ENCODE data around the gene TRPV6.

TRPV6 gene

DNA sequence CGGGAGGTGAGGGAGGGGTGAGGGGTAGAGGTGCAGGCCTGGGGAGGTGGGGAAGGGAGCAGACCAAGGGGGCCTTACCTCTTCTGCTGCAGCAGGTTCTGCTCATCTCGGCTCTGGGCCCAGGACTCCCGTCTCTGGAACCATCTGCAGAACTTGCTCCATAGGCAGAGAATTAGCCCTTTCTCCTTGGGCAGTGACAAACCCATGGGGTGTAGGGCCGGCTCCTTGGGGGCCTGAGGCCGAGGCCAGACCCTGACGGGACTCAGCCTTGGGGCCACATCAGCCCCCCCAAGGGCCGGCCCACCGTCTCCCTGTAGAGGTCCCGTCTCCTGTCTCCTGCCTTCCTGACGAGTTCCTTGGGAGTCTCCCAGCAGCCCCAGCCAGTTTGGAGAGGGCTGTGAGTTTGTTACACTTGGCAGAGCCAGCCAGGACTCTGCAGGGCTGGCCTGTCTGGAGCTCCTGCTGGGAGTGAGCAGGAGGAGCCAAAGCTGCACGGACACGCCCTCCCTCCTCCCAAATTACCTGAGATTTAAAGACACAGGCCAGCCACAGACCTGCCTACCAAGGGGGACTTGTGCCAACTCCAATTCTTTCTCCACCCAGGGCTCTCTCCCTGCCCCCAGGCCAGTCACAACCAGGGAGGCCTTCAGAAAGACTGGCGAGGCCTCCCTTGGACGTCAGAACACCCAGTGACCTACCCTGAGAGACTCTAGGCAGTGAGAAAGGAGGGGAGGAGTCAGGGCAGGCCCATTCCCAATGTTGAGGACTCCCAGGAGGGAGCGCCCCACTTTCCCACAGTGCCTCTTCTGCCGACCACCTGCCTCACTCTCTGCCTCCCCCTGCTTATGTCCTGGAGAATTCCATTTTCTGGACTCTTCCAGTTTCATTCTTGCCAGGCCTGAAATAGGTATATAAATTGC is at the start of gene TRPV6:
TSS of gene TRPV6 (minus strand) at position 435 of the 920 bp plus-strand sequence.
- Mint-ChIP-seq H3K9me3 (no peaks in the 10 kb centered on the region), H3K27me3 (no peaks in the 10 kb centered on the region), H3K27ac (no peak within 1 kb of the TSS), H3K4me3 (no peak within 1 kb of the TSS), H3K36me3 (ENCODE audit: low read depth) (no peaks in the 10 kb centered on the region), H3K4me1 (no peaks in the 10 kb centered on the region)
- ATAC-seq (no peak), DNase-seq (no peak)

DNA sequence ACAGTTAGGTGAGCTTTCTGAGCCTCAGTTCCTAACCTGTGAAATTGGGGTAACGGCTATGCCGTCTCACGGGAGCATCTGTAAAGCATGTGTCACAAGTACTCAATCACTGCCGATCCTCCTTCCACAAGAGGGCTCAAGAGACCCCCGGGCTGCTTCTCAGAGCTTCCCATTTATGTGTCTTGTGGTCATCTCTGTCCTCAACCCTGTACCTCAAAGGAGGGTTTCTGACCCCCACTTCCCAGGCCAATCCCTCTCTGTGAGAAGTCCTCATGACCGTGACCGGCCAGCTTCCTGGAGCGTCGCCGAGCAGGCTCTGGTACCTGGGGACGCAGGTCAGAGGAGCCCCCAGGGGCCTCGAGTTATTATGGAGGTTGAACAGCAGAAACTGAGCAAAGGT is 48.5 kb upstream of the TRPV6 start:
- no peak overlapping the region for H3K27ac Mint-ChIP-seq
- H3K4me1 Mint-ChIP-seq = no peaks in the 10 kb centered on the region
- no peaks in the 10 kb centered on the region for H3K36me3 Mint-ChIP-seq (ENCODE audit: low read depth)
- H3K27me3 Mint-ChIP-seq = peaks cover 4% of the 10 kb centered on the region
- ATAC-seq (no peak), DNase-seq (no peak)
- no peaks in the 10 kb centered on the region for H3K9me3 Mint-ChIP-seq
- H3K4me3 Mint-ChIP-seq = no peak overlapping the region

DNA sequence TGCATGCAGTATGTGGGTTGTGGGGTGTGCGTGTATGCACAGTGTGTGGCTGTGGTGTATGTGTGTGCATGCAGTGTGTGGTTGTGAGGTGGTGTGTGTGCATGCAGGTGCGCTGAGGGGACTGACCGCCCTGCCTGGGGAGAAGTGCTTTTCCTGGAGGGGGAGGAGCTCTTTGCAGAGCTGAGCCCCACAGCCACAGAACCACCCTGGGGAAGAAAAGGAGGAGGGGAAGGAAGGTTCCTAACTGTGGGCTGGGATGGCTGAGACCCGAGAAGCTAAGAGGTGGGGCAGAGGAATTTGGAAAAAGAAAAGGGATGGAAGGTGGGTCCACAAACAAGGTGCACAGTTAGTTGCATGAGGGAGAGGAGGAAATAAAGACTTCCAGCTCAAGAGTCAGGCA is 48.1 kb upstream of the TRPV6 start, which contains the start of gene TRPV5:
TSS of gene TRPV5 (minus strand) at position 123 of the 400 bp plus-strand sequence. CDS start 287 bp downstream, outside the sequence.
- DNase-seq = no peak
- H3K27ac Mint-ChIP-seq = no peak within 1 kb of the TSS
- no peaks in the 10 kb centered on the region for H3K9me3 Mint-ChIP-seq
- no peaks in the 10 kb centered on the region for H3K36me3 Mint-ChIP-seq (ENCODE audit: low read depth)
- peaks cover 4% of the 10 kb centered on the region for H3K27me3 Mint-ChIP-seq
- ATAC-seq = no peak
- no peaks in the 10 kb centered on the region for H3K4me1 Mint-ChIP-seq
- no peak within 1 kb of the TSS for H3K4me3 Mint-ChIP-seq

DNA sequence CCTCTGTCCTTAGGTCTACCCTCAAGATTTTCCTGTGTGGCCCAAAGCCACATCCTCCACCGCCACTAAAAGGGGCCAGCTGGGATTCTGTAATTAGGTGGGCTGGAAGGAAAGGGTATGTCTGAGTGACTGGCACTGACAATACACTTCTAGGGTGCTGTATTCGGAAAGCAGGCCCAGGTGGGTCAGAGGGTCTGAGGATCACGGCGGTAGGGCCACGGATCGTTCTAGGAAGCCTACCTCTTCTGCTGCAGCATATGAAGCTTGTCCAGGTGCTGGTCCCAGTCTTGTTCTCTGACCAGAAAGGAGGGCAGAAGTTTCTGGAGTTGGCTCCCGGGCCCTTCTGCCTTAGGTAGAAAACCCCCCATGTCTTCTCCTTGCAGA is 47.5 kb upstream of the TRPV6 start:
- ATAC-seq (no peak), DNase-seq (no peak)
- Mint-ChIP-seq H3K9me3 (no peaks in the 10 kb centered on the region), H3K36me3 (ENCODE audit: low read depth) (no peaks in the 10 kb centered on the region), H3K4me1 (no peaks in the 10 kb centered on the region), H3K27ac (no peak overlapping the region), H3K4me3 (no peak overlapping the region), H3K27me3 (peaks cover 4% of the 10 kb centered on the region)

DNA sequence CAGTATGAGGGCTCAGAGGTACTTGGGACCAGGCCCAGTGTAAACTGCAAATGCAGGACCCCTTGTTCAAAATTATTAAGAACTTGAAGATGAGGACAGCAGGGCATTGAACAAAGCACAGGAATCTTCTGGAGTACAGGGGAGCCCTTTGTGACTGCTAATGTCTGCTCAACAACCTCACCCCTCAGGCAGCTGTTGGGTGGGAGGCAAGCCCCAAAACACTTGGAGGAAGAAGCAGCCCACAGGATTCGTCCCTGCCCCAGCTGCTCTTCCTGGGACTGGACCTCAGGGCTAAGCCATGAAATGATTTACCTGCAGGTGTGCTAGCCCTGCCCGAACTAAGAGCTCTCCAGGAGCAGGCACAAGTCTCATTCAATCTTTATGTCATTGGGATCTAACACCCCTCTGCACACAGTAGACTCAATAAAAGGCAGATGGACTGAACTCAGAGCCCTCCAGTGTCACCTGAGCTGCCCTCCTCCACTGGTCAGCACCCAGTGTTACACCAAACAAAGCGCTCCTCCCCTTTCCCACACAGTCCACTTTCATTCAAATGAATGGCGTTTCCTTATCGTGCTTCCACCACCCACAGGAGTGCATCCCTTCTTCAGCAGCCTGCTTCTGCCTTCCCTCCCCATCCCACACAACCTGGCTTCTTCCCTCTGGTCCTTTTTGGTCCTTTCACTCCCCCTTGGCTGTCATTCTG is 47.0 kb upstream of the TRPV6 start:
- Mint-ChIP-seq H3K4me3 (no peak overlapping the region), H3K9me3 (no peaks in the 10 kb centered on the region), H3K4me1 (no peaks in the 10 kb centered on the region), H3K36me3 (ENCODE audit: low read depth) (no peaks in the 10 kb centered on the region), H3K27ac (no peak overlapping the region), H3K27me3 (peaks cover 4% of the 10 kb centered on the region)
- no peak for DNase-seq
- ATAC-seq = no peak

DNA sequence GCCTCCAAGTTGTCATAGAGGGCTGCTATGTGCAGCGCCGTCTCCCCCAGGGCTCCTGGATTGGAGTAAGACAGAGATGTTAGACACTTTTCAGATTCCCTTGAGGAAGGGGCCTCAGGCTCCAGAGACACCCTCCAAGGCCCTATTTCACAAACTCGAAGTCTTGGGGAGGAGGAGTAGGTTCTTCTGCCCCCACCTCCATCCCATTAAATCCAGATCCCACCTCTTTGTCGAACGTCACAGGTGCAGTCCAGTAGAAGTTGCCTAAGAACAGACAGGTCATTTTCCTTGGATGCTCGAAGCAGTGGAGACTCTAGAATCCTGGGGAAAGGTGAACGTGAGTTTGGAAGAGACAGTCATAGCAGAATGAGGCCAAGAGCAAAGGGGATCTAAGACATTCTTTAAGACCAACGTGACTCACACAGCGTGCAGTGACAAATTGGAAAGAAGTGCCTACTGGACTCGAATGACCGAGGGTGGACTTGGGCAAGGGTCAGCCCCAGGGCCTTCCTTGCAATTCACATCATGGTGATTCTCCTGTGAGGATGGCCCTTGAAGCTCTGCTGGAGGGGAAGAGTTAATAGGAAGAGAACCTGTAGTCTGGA is 44.7 kb upstream of the TRPV6 start:
- peaks cover 4% of the 10 kb centered on the region for H3K27me3 Mint-ChIP-seq
- H3K36me3 Mint-ChIP-seq (ENCODE audit: low read depth) = no peaks in the 10 kb centered on the region
- no peak overlapping the region for H3K4me3 Mint-ChIP-seq
- ATAC-seq = no peak
- no peaks in the 10 kb centered on the region for H3K9me3 Mint-ChIP-seq
- no peak for DNase-seq
- no peaks in the 10 kb centered on the region for H3K4me1 Mint-ChIP-seq
- no peak overlapping the region for H3K27ac Mint-ChIP-seq

DNA sequence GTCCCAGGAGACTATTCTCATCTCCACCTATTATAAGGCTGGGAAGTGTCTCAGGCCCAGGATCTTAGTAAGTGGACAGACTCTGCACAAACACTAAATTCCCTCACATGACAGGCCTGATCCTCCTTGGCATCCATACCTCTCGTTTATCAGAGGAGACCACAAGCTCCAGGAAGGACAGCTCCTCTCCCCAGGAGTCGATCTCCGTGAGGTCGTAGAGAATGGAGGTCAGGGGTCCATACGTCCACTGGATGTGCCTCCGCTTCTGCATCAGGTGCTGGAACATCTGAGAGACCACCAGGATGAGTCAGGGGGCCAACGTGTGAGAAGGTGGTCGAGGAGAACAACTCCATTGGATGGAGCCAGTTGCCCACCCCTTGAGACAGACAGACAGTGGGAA is 42.4 kb upstream of the TRPV6 start:
- Mint-ChIP-seq H3K4me3 (no peak overlapping the region), H3K27me3 (peaks cover 3% of the 10 kb centered on the region), H3K36me3 (ENCODE audit: low read depth) (no peaks in the 10 kb centered on the region), H3K27ac (no peak overlapping the region), H3K4me1 (no peaks in the 10 kb centered on the region), H3K9me3 (no peaks in the 10 kb centered on the region)
- ATAC-seq (no peak), DNase-seq (no peak)

DNA sequence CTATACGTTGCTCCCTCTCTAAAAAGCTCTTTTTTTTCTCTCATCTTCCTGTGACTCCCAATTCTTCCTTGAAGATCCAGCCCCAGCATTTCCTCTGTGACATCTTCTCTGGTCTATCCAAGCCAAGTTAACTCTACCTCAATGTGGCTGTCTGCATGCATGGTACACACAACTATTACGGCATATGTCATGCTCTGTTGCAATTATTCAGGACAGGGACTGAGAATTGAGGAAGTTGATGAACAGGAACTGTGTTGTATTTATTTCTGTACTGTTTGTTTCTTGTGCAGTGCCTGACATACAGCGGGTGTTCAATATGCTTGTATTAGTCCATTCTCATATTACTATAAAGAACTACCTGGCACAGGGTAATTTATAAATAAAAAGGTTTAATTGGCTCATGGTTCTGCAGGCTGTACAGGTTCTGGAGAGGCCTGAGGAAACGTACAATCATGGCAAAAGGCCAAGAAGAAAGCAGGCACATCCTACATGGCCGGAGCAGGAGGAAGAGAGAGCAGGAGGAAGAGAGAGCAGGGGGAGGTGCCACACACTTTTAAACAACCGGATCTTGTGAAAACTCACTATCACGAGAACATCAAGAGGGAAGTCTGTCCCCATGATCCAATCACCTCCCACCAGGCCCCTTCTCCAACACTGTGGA is 41.7 kb upstream of the TRPV6 start:
- H3K27me3 Mint-ChIP-seq = no peaks in the 10 kb centered on the region
- H3K27ac Mint-ChIP-seq = no peak overlapping the region
- no peaks in the 10 kb centered on the region for H3K36me3 Mint-ChIP-seq (ENCODE audit: low read depth)
- no peaks in the 10 kb centered on the region for H3K4me1 Mint-ChIP-seq
- no peak overlapping the region for H3K4me3 Mint-ChIP-seq
- DNase-seq = no peak
- no peak for ATAC-seq
- no peaks in the 10 kb centered on the region for H3K9me3 Mint-ChIP-seq

DNA sequence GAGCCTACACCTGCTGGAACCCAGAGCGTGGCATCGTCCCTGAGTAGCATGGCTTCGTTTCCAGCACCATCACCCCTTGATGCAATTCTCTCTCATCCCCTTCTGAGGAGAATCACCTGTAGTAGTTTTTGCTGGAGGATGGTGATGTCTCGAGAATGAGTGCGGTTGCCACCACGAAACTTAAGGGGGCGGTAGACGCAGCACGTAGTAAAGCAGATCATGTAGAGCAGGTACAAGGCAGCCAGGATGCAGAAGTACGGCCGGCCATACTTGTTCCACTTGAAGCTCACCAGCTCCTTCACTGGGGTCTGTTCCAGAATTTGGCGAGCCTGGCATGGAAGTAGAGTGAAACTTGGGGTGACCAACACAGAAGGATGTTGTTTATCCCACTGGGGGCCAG is 39.9 kb upstream of the TRPV6 start:
- Mint-ChIP-seq H3K27ac (no peak overlapping the region), H3K9me3 (no peaks in the 10 kb centered on the region), H3K4me3 (no peak overlapping the region), H3K27me3 (no peaks in the 10 kb centered on the region), H3K4me1 (no peaks in the 10 kb centered on the region), H3K36me3 (ENCODE audit: low read depth) (no peaks in the 10 kb centered on the region)
- no peak for DNase-seq
- ATAC-seq = no peak

DNA sequence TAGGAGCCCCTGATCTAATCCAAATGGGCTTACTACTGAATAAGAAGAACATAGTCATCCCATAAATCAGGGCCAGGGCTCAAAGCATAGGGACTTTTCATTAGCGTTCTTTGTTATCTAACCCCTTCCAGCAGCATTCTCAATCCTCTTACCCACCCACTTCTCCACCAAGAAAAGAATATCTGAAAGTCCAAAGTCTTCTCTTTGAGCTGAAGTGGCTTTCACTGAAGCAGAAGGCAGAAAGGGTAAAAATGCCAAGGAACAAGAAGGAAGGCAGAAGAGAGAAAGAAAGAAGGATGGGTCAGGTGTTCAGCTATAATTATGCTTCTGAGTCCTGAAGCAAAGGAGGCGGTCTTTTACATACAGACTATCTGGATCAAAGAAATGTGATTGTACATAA is 37.8 kb upstream of the TRPV6 start:
- ATAC-seq (no peak), DNase-seq (no peak)
- Mint-ChIP-seq H3K4me3 (no peak overlapping the region), H3K4me1 (no peaks in the 10 kb centered on the region), H3K27ac (no peak overlapping the region), H3K36me3 (ENCODE audit: low read depth) (no peaks in the 10 kb centered on the region), H3K27me3 (peaks cover 4% of the 10 kb centered on the region), H3K9me3 (no peaks in the 10 kb centered on the region)

DNA sequence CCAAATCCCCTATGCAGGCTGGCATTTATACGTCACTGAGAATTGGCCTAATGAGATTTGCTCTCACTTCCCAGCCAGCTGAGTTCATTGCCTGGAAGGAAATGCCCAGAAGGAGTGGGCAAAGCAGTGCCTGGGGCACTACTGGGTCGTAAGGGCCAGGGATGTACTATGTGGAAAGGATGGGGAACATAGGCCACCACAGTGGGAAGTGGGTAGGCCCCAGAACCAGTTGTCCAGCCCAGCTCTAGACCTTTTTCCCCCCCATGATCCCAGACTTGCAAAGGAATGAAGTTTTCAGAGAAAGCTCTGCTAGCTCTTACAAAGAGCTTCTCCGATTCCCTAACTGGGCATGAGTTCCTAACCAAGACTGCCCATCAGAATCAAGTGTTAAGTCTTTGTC is 34.1 kb upstream of the TRPV6 start:
- Mint-ChIP-seq H3K27me3 (peaks cover 5% of the 10 kb centered on the region), H3K27ac (no peak overlapping the region), H3K9me3 (no peaks in the 10 kb centered on the region), H3K36me3 (ENCODE audit: low read depth) (no peaks in the 10 kb centered on the region), H3K4me3 (no peak overlapping the region), H3K4me1 (no peaks in the 10 kb centered on the region)
- ATAC-seq (no peak), DNase-seq (no peak)

DNA sequence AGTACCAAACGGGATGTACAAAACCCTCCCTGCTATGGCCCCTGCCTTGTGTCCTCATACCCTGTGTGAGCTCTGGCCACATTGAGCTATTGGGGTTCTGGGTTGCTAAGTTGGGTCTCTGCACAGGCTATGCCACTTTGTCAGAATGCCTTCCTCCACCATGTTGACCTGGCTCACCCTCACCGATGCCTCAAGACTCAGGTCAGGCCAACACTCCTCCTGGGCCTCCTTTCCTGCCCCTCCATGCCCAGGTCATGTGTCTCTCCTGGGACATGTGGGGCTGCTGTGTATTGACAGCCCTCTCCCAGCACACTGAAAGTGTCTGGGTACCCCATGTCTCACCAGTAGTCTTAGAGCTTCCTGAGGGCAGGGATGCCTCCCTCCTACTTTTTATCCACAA is 33.4 kb upstream of the TRPV6 start:
- Mint-ChIP-seq H3K27me3 (peaks cover 7% of the 10 kb centered on the region), H3K4me3 (no peak overlapping the region), H3K9me3 (no peaks in the 10 kb centered on the region), H3K27ac (no peak overlapping the region), H3K4me1 (no peaks in the 10 kb centered on the region), H3K36me3 (ENCODE audit: low read depth) (no peaks in the 10 kb centered on the region)
- ATAC-seq (no peak), DNase-seq (no peak)

DNA sequence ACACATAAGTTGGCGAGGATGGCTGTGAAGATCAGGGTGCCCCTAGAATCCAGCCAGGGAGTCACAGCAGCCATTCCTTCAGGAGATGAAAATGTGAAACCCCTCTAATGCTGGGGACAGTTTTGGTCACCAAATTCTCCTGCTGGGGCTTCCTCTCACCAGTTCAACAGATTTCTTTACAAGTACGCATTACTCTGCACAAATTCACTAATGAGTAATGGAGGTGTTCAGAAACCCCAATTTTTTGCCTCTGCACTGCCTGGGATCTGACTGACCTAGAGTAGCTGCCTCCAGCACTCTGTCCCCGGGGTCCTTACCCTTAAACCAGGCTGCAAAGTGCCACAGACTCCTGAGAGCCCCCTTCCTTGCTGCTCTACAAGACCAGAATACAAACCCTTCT is 31.9 kb upstream of the TRPV6 start:
- DNase-seq = no peak
- ATAC-seq = no peak
- peaks cover 8% of the 10 kb centered on the region for H3K27me3 Mint-ChIP-seq
- no peaks in the 10 kb centered on the region for H3K9me3 Mint-ChIP-seq
- H3K4me3 Mint-ChIP-seq = no peak overlapping the region
- H3K27ac Mint-ChIP-seq = no peak overlapping the region
- H3K4me1 Mint-ChIP-seq = no peaks in the 10 kb centered on the region
- H3K36me3 Mint-ChIP-seq (ENCODE audit: low read depth) = no peaks in the 10 kb centered on the region

DNA sequence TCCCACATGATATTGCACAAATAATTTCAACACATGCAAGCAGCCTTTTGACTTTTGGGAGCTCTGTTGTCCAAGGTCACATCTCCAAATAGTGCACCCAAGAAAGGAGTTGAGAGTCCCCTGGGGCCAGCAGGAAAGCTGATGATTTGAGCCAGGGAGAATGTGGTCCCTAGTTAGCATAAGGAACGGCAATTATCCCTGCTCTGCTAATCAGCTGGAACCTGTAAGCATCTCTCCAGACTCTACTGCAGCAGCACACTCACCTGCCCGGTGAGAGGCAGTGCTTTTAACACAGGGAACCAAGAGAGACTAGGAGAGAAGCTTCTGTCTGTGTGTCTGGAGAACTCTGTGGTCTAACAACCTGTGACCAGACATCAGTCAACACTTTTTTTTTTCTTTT is 31.0 kb upstream of the TRPV6 start:
- Mint-ChIP-seq H3K4me3 (no peak overlapping the region), H3K27me3 (peaks cover 12% of the 10 kb centered on the region), H3K4me1 (no peaks in the 10 kb centered on the region), H3K9me3 (no peaks in the 10 kb centered on the region), H3K27ac (no peak overlapping the region), H3K36me3 (ENCODE audit: low read depth) (no peaks in the 10 kb centered on the region)
- DNase-seq (no peak), ATAC-seq (no peak)
